Measurements from ENCODE around the gene PPY.

GRCh38 chr17:43927060-43927864 lies 15.0 kb downstream of the PPY start:
- no peak for TF ChIP-seq CTCF (IDR thresholded peaks at IDR 0.05)
- no peak for TF ChIP-seq EP300 (IDR thresholded peaks at IDR 0.05)
- TF ChIP-seq POLR2A (IDR thresholded peaks at IDR 0.05): no peak
- TF ChIP-seq POLR2AphosphoS5 (IDR thresholded peaks at IDR 0.05): no peak
